Loucy (cell line): ENCODE measurements around the gene TANGO6.

Experiments
- EZH2phosphoT487 ChIP-seq: fragments of 200-600 bp; IDR thresholded peaks from 2 replicates; pipeline ENCODE4 v1.6.1; 2018; ENCODE audit warnings: antibody characterized with exemption, mild to moderate bottlenecking, moderate library complexity, borderline replicate concordance
- TF ChIP-seq, protein P1 (sequence below): fragments of 200-600 bp; sonication (generic); conservative IDR thresholded peaks from 2 replicates; pipeline ENCODE4 v1.5.1; 2014; ENCODE audit warnings: mild to moderate bottlenecking, antibody characterized with exemption, low read length

DNA sequence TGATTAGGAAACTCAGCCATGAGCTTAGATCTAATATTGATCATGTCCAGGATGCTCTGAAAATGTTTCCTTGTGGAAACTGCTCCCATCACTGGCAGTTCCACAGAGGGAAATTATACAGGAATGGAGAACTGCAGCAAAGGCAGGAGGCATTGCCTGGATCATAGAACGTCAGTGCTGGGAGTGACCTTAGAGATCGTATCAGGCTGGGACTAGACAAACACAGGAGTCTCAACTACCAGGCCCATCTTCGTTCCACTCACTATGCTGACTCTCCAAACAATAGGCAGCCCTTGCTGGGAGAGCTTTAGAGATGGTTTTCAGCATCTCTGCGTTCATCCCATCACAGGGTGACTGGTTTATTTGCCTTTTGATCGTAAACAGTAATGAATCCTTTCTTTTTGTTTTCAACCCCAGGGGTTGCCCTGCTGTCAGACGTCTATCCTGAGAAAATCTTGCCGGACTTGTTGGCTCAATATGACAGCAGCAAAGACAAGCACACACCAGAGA is 130.3 kb downstream of the TANGO6 start:
- TF ChIP-seq, protein P1, sequence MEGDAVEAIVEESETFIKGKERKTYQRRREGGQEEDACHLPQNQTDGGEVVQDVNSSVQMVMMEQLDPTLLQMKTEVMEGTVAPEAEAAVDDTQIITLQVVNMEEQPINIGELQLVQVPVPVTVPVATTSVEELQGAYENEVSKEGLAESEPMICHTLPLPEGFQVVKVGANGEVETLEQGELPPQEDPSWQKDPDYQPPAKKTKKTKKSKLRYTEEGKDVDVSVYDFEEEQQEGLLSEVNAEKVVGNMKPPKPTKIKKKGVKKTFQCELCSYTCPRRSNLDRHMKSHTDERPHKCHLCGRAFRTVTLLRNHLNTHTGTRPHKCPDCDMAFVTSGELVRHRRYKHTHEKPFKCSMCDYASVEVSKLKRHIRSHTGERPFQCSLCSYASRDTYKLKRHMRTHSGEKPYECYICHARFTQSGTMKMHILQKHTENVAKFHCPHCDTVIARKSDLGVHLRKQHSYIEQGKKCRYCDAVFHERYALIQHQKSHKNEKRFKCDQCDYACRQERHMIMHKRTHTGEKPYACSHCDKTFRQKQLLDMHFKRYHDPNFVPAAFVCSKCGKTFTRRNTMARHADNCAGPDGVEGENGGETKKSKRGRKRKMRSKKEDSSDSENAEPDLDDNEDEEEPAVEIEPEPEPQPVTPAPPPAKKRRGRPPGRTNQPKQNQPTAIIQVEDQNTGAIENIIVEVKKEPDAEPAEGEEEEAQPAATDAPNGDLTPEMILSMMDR = no peak
- TF ChIP-seq EZH2phosphoT487 = no peak
